SK-N-SH treated with all-trans-retinoic acid at 6 μM for 48 hours (cell line): ENCODE data around the gene UAP1L1.

Experiments used
- ATAC-seq: fragments of 200-7000 bp; cut with Tn5 transposase; 3 replicates; pipeline ENCODE4 v1.9.1; 2020; ENCODE audit warnings: mild to moderate bottlenecking, moderate library complexity
- ARNTL ChIP-seq: fragments of 450-650 bp; formaldehyde crosslinking; IDR thresholded peaks from 2 replicates; pipeline ENCODE4 v1.5.0; 2020; ENCODE audit warnings: low read depth, mild to moderate bottlenecking, moderate library complexity, borderline replicate concordance
- CSDC2 ChIP-seq: fragments of 250-450 bp; sonication (Bioruptor Pico); IDR thresholded peaks from 2 replicates; pipeline ENCODE4 v1.5.0; 2020; ENCODE audit warnings: mild to moderate bottlenecking, moderate library complexity
- ESRRG ChIP-seq: fragments of 250-450 bp; sonication (Bioruptor Pico); IDR thresholded peaks from 2 replicates; pipeline ENCODE4 v1.6.1; 2021; ENCODE audit warnings: mild to moderate bottlenecking
- GLIS3 ChIP-seq: fragments of 250-450 bp; sonication (Bioruptor Pico); IDR thresholded peaks from 2 replicates; pipeline ENCODE4 v1.5.0; 2020; ENCODE audit warnings: mild to moderate bottlenecking, moderate library complexity
- ISL1 ChIP-seq: fragments of 250-450 bp; sonication (Bioruptor Pico); IDR thresholded peaks from 2 replicates; pipeline ENCODE4 v2.1.2; 2022; ENCODE audit warnings: mild to moderate bottlenecking, moderate library complexity
- OSR1 ChIP-seq: fragments of 250-450 bp; sonication (Bioruptor Pico); IDR thresholded peaks from 2 replicates; pipeline ENCODE4 v1.8.0; 2022; ENCODE audit warnings: moderate library complexity, mild to moderate bottlenecking, inconsistent platforms
- PPARA ChIP-seq: fragments of 250-450 bp; sonication (Bioruptor Pico); IDR thresholded peaks from 2 replicates; pipeline ENCODE4 v1.5.0; 2020; ENCODE audit warnings: mild to moderate bottlenecking, borderline replicate concordance
- RARB ChIP-seq: fragments of 250-450 bp; sonication (Bioruptor Pico); IDR thresholded peaks from 2 replicates; pipeline ENCODE4 v1.8.0; 2021; ENCODE audit warnings: mild to moderate bottlenecking, moderate library complexity
- SNAI2 ChIP-seq: fragments of 250-450 bp; sonication (Bioruptor Pico); IDR thresholded peaks from 2 replicates; pipeline ENCODE4 v1.5.0; 2020; ENCODE audit warnings: mild to moderate bottlenecking, moderate library complexity
- TCF4 ChIP-seq: fragments of 250-450 bp; sonication (Bioruptor Pico); IDR thresholded peaks from 2 replicates; pipeline ENCODE4 v1.8.0; 2021; ENCODE audit warnings: mild to moderate bottlenecking, moderate library complexity, borderline replicate concordance
- TOX ChIP-seq: fragments of 250-450 bp; sonication (Bioruptor Pico); IDR thresholded peaks from 2 replicates; pipeline ENCODE4 v1.8.0; 2021; ENCODE audit warnings: mild to moderate bottlenecking, moderate library complexity, borderline replicate concordance
- ZC3H10 ChIP-seq: fragments of 250-450 bp; sonication (Bioruptor Pico); IDR thresholded peaks from 2 replicates; pipeline ENCODE4 v1.5.1; 2021; ENCODE audit warnings: mild to moderate bottlenecking, moderate library complexity
- ZFP30 ChIP-seq: fragments of 450-650 bp; formaldehyde crosslinking; IDR thresholded peaks from 2 replicates; pipeline ENCODE4 v1.5.0; 2022; ENCODE audit warnings: mild to moderate bottlenecking, moderate library complexity
- ZNF565 ChIP-seq: fragments of 450-650 bp; formaldehyde crosslinking; conservative IDR thresholded peaks from 2 replicates; pipeline ENCODE4 v1.5.0; 2020; ENCODE audit warnings: low read depth, mild to moderate bottlenecking, moderate library complexity
- ZNF70 ChIP-seq: fragments of 450-650 bp; formaldehyde crosslinking; IDR thresholded peaks from 2 replicates; pipeline ENCODE4 v1.5.0; 2020; ENCODE audit warnings: mild to moderate bottlenecking, moderate library complexity
- ZNF8 ChIP-seq: fragments of 450-650 bp; formaldehyde crosslinking; IDR thresholded peaks from 2 replicates; pipeline ENCODE4 v1.5.0; 2020; ENCODE audit warnings: mild to moderate bottlenecking, moderate library complexity
- TF ChIP-seq, protein P1 (sequence below): fragments of 250-450 bp; sonication (Bioruptor Pico); IDR thresholded peaks from 2 replicates; pipeline ENCODE4 v1.5.1; 2020; ENCODE audit warnings: low read depth, mild to moderate bottlenecking, moderate library complexity
- TF ChIP-seq, protein P2 (sequence below): fragments of 250-450 bp; sonication (Bioruptor Pico); IDR thresholded peaks from 2 replicates; pipeline ENCODE4 v1.8.0; 2021; ENCODE audit warnings: low read depth, mild to moderate bottlenecking, moderate library complexity, borderline replicate concordance
- TF ChIP-seq, protein P3 (sequence below): fragments of 250-450 bp; sonication (Bioruptor Pico); IDR thresholded peaks from 2 replicates; pipeline ENCODE4 v1.5.0; 2020; ENCODE audit warnings: mild to moderate bottlenecking, moderate library complexity
- TF ChIP-seq, protein P4 (sequence below): fragments of 250-450 bp; sonication (Bioruptor Pico); IDR thresholded peaks from 2 replicates; pipeline ENCODE4 v1.5.1; 2021; ENCODE audit warnings: mild to moderate bottlenecking, moderate library complexity
- TF ChIP-seq, protein P5 (sequence below): fragments of 250-450 bp; sonication (Bioruptor Pico); IDR thresholded peaks from 2 replicates; pipeline ENCODE4 v1.8.0; 2020; ENCODE audit warnings: mild to moderate bottlenecking, moderate library complexity, borderline replicate concordance

Gene UAP1L1

DNA sequence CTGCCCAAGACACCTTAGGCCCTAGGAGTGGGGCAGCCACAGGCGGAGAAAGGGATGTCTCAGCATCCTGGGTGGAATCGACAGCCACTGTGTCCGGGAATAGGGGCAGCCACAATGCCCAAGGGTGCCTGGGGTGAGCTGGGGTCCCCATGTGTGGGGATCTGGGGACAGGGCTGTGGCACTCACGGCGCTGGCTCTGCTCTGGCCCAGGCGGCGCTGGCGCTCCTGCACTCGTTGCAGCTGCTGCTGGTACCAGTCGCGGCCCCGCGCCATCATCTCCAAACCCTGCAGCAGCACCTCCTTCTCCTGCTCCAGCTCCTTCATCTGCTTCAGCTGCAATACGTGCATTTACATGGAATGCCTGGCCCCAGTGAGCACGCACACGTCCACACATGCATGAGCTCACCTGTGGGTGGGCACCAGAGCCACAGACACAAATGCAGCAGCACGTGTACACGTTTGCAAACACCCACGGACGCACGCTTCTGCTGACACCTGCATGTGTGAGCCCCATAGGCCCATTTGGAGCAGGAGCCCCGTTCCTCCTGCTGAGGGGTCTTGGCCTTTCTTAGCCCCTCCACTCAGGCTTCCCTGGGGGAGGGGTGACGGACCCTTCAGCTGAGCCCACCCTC, 11.9 kb upstream of the UAP1L1 start:
- TF ChIP-seq ZFP30 (CRISPR knock-in tag) (no peak), OSR1 (no peak), ZC3H10 (CRISPR knock-in tag) (no peak), ESRRG (CRISPR knock-in tag) (no peak), GLIS3 (CRISPR knock-in tag) (no peak), TOX (CRISPR knock-in tag) (no peak), TCF4 (CRISPR knock-in tag) (no peak), RARB (no peak), PPARA (CRISPR knock-in tag) (no peak), ZNF70 (no peak), ISL1 (CRISPR knock-in tag) (no peak), ARNTL (no peak), ZNF565 (CRISPR knock-in tag) (no peak)
- TF ChIP-seq, protein P1, sequence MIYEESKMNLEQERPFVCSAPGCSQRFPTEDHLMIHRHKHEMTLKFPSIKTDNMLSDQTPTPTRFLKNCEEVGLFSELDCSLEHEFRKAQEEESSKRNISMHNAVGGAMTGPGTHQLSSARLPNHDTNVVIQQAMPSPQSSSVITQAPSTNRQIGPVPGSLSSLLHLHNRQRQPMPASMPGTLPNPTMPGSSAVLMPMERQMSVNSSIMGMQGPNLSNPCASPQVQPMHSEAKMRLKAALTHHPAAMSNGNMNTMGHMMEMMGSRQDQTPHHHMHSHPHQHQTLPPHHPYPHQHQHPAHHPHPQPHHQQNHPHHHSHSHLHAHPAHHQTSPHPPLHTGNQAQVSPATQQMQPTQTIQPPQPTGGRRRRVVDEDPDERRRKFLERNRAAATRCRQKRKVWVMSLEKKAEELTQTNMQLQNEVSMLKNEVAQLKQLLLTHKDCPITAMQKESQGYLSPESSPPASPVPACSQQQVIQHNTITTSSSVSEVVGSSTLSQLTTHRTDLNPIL (CRISPR knock-in tag) = no peak
- TF ChIP-seq, protein P2, sequence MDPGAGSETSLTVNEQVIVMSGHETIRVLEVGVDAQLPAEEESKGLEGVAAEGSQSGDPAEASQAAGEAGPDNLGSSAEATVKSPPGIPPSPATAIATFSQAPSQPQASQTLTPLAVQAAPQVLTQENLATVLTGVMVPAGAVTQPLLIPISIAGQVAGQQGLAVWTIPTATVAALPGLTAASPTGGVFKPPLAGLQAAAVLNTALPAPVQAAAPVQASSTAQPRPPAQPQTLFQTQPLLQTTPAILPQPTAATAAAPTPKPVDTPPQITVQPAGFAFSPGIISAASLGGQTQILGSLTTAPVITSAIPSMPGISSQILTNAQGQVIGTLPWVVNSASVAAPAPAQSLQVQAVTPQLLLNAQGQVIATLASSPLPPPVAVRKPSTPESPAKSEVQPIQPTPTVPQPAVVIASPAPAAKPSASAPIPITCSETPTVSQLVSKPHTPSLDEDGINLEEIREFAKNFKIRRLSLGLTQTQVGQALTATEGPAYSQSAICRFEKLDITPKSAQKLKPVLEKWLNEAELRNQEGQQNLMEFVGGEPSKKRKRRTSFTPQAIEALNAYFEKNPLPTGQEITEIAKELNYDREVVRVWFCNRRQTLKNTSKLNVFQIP (CRISPR knock-in tag) = no peak
- TF ChIP-seq, protein P3, sequence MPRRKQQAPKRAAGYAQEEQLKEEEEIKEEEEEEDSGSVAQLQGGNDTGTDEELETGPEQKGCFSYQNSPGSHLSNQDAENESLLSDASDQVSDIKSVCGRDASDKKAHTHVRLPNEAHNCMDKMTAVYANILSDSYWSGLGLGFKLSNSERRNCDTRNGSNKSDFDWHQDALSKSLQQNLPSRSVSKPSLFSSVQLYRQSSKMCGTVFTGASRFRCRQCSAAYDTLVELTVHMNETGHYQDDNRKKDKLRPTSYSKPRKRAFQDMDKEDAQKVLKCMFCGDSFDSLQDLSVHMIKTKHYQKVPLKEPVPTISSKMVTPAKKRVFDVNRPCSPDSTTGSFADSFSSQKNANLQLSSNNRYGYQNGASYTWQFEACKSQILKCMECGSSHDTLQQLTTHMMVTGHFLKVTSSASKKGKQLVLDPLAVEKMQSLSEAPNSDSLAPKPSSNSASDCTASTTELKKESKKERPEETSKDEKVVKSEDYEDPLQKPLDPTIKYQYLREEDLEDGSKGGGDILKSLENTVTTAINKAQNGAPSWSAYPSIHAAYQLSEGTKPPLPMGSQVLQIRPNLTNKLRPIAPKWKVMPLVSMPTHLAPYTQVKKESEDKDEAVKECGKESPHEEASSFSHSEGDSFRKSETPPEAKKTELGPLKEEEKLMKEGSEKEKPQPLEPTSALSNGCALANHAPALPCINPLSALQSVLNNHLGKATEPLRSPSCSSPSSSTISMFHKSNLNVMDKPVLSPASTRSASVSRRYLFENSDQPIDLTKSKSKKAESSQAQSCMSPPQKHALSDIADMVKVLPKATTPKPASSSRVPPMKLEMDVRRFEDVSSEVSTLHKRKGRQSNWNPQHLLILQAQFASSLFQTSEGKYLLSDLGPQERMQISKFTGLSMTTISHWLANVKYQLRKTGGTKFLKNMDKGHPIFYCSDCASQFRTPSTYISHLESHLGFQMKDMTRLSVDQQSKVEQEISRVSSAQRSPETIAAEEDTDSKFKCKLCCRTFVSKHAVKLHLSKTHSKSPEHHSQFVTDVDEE (CRISPR knock-in tag) = no peak
- TF ChIP-seq, protein P4, sequence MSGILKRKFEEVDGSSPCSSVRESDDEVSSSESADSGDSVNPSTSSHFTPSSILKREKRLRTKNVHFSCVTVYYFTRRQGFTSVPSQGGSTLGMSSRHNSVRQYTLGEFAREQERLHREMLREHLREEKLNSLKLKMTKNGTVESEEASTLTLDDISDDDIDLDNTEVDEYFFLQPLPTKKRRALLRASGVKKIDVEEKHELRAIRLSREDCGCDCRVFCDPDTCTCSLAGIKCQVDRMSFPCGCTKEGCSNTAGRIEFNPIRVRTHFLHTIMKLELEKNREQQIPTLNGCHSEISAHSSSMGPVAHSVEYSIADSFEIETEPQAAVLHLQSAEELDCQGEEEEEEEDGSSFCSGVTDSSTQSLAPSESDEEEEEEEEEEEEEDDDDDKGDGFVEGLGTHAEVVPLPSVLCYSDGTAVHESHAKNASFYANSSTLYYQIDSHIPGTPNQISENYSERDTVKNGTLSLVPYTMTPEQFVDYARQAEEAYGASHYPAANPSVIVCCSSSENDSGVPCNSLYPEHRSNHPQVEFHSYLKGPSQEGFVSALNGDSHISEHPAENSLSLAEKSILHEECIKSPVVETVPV (CRISPR knock-in tag) = no peak
- TF ChIP-seq, all 23 proteins: peak for 0
- ATAC-seq = no peak

DNA sequence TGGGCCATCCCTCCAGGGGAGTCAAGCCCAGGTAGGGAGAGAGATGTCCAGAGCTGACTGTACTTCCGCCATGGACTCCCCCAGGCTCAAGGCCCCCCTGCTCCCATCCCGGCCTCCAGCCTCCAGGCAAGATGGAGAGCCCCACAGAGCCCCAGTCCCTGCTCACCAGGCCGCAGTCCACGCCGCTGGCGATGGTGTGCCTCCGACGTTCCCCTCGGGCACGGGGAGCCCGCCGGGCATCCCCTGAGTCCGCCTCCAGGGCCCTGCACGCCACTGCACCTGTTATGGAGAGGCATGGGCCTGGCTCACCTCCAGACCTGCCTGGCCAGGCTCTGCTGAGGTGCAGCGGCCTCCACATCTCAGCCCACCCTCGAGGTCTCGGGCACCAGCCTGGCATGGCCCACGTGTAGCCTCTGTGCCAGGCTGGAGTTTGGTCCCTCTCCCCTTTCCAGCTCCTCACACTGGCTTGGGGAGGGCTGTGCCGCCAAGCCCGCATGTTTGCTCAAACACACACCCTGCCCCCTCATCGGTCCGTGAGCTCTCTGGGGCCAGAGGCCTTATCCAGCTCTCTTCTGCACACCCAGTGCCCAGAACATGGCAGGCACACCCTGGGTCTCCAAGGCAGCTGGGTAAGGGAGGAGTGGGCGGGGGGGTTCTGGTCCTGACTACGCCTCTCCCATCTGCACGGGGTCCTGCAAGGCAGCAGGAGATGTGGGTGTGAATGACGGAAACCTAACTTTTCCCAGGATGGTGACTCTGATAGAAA, 11.0 kb upstream of the UAP1L1 start:
- ATAC-seq = no peak
- TF ChIP-seq ISL1 (CRISPR knock-in tag) (no peak), TCF4 (CRISPR knock-in tag) (no peak), TOX (CRISPR knock-in tag) (no peak), OSR1 (no peak), ZC3H10 (CRISPR knock-in tag) (no peak), ZNF8 (no peak), CSDC2 (CRISPR knock-in tag) (no peak), ZNF70 (no peak), ARNTL (no peak), ZNF565 (CRISPR knock-in tag) (no peak), ZFP30 (CRISPR knock-in tag) (no peak), RARB (no peak), SNAI2 (CRISPR knock-in tag) (no peak), PPARA (CRISPR knock-in tag) (no peak), GLIS3 (CRISPR knock-in tag) (no peak), ESRRG (CRISPR knock-in tag) (no peak)
- TF ChIP-seq, protein P2 (CRISPR knock-in tag) = no peak
- TF ChIP-seq, protein P5, sequence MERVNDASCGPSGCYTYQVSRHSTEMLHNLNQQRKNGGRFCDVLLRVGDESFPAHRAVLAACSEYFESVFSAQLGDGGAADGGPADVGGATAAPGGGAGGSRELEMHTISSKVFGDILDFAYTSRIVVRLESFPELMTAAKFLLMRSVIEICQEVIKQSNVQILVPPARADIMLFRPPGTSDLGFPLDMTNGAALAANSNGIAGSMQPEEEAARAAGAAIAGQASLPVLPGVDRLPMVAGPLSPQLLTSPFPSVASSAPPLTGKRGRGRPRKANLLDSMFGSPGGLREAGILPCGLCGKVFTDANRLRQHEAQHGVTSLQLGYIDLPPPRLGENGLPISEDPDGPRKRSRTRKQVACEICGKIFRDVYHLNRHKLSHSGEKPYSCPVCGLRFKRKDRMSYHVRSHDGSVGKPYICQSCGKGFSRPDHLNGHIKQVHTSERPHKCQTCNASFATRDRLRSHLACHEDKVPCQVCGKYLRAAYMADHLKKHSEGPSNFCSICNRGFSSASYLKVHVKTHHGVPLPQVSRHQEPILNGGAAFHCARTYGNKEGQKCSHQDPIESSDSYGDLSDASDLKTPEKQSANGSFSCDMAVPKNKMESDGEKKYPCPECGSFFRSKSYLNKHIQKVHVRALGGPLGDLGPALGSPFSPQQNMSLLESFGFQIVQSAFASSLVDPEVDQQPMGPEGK = no peak
